WTC11 (cell line): Measurements from ENCODE around the gene CREBBP. TPM values are rescaled to one million over a fixed set of nuclear protein-coding genes. Genes with fewer than 3 reads are reported as not detected.

ENCODE experiments used
- ATAC-seq: fragments of 200-7000 bp; cut with Tn5 transposase; 2 replicates; pipeline ENCODE4 v1.10.0; 2021; ENCODE audit warnings: mild to moderate bottlenecking, moderate library complexity
- CTCF ChIA-PET: fragments of 300-600 bp; sonication (Branson Sonifier 250); formaldehyde crosslinking; loops from one replicate; lab custom pipeline; 2021; ENCODE audit warnings: antibody characterized with exemption; lab: Charles Lee
- POLR2A ChIA-PET: fragments of 350-600 bp; sonication (Branson Sonifier 250); formaldehyde crosslinking; loops from one replicate; lab custom pipeline; 2021; ENCODE audit warnings: antibody characterized with exemption; lab: Charles Lee
- DNase-seq: peaks from one replicate; pipeline ENCODE4 v3.0.0; 2021; ENCODE audit warnings: low spot score
- H3K27ac Mint-ChIP-seq: 2 replicates; pipeline ENCODE4 v1.8.0; 2021; ENCODE audit warnings: mixed read lengths
- H3K27me3 Mint-ChIP-seq: 2 replicates; pipeline ENCODE4 v1.8.0; 2021; ENCODE audit warnings: low read depth, mild to moderate bottlenecking, moderate library complexity, mixed read lengths
- H3K36me3 Mint-ChIP-seq: 2 replicates; pipeline ENCODE4 v1.8.0; 2021; ENCODE audit warnings: mixed read lengths
- H3K4me1 Mint-ChIP-seq: 2 replicates; pipeline ENCODE4 v1.8.0; 2022; ENCODE audit warnings: mixed read lengths
- H3K4me3 Mint-ChIP-seq: 2 replicates; pipeline ENCODE4 v1.8.0; 2021; ENCODE audit warnings: mild to moderate bottlenecking, moderate library complexity, mixed read lengths
- H3K9me3 Mint-ChIP-seq: 2 replicates; pipeline ENCODE4 v1.8.0; 2021; ENCODE audit warnings: mixed read lengths
- ATF1 ChIP-seq: sonication (generic); formaldehyde crosslinking; IDR thresholded peaks from 2 replicates; pipeline ENCODE4 v1.8.1; 2023; ENCODE audit warnings: mild to moderate bottlenecking, moderate library complexity, missing genetic modification reagents
- FOXJ3 ChIP-seq: sonication (generic); formaldehyde crosslinking; IDR thresholded peaks from 2 replicates; pipeline ENCODE4 v1.9.0; 2021; ENCODE audit warnings: missing genetic modification reagents, mild to moderate bottlenecking, borderline replicate concordance
- IRF2 ChIP-seq: sonication (generic); formaldehyde crosslinking; IDR thresholded peaks from 2 replicates; pipeline ENCODE4 v1.8.0; 2022; ENCODE audit warnings: low read depth, missing genetic modification reagents, borderline replicate concordance
- MXD4 ChIP-seq: fragments of 250-450 bp; sonication (Bioruptor Pico); IDR thresholded peaks from 2 replicates; pipeline ENCODE4 v1.8.0; 2021; ENCODE audit warnings: mild to moderate bottlenecking, moderate library complexity, borderline replicate concordance
- NFATC4 ChIP-seq: fragments of 250-450 bp; sonication (Bioruptor Pico); IDR thresholded peaks from 2 replicates; pipeline ENCODE4 v1.9.0; 2021; ENCODE audit warnings: mild to moderate bottlenecking
- TP53 ChIP-seq: sonication (generic); formaldehyde crosslinking; IDR thresholded peaks from 2 replicates; pipeline ENCODE4 v1.8.1; 2023; ENCODE audit warnings: mild to moderate bottlenecking, missing genetic modification reagents
- ZNF121 ChIP-seq: sonication (generic); formaldehyde crosslinking; IDR thresholded peaks from 2 replicates; pipeline ENCODE4 v1.8.0; 2023; ENCODE audit warnings: missing genetic modification reagents
- ZNF138 ChIP-seq: sonication (generic); formaldehyde crosslinking; conservative IDR thresholded peaks from 2 replicates; pipeline ENCODE4 v1.8.1; 2022; ENCODE audit warnings: mild to moderate bottlenecking, moderate library complexity, missing genetic modification reagents
- ZNF219 ChIP-seq: sonication (generic); formaldehyde crosslinking; IDR thresholded peaks from 2 replicates; pipeline ENCODE4 v1.8.0; 2023; ENCODE audit warnings: missing genetic modification reagents, mild to moderate bottlenecking, borderline replicate concordance
- total RNA-seq: library from RNA; stranded (reverse); gene quantifications from 3 replicates; pipeline ENCODE4 v1.2.3, GENCODE V29; 2021
- TF ChIP-seq, protein P1 (sequence below): sonication (generic); formaldehyde crosslinking; IDR thresholded peaks from 2 replicates; pipeline ENCODE4 v1.8.1; 2023; ENCODE audit warnings: mild to moderate bottlenecking, missing genetic modification reagents, borderline replicate concordance
- TF ChIP-seq, protein P2 (sequence below): fragments of 250-450 bp; sonication (Bioruptor Pico); conservative IDR thresholded peaks from 2 replicates; pipeline ENCODE4 v1.9.0; 2021; ENCODE audit warnings: mild to moderate bottlenecking
- TF ChIP-seq, protein P3 (sequence below): sonication (generic); formaldehyde crosslinking; IDR thresholded peaks from 2 replicates; pipeline ENCODE4 v1.8.0; 2023; ENCODE audit warnings: missing genetic modification reagents, mild to moderate bottlenecking, borderline replicate concordance
- TF ChIP-seq, protein P4 (sequence below): sonication (generic); formaldehyde crosslinking; IDR thresholded peaks from 2 replicates; pipeline ENCODE4 v1.8.0; 2022; ENCODE audit warnings: mild to moderate bottlenecking, missing genetic modification reagents
- TF ChIP-seq, protein P5 (sequence below): sonication (generic); formaldehyde crosslinking; IDR thresholded peaks from 2 replicates; pipeline ENCODE4 v1.8.0; 2022; ENCODE audit warnings: mild to moderate bottlenecking, missing genetic modification reagents

The CREBBP gene
- total RNA-seq, 1 experiment from 2014 or later: 49.6 TPM

DNA sequence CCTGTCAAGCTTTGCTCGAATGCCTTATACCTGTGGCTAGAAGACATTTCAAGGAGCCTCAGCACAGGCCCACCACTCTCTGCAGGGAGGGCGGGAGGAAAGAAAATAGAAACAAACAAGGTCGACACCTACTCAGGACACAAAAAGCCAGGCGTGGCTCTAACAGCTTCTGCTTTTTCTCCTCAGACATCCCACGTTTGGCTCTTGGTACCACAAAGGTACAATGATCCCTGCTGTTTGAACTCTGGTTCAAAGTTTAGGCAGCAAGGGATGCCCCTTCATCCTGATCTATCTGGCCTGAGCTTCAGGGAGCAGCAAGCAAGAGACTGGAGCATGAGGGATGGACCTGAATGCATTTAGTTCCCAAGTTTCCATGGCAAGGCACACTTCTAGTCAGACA is 57.1 kb downstream of the CREBBP start:
- CTCF ChIA-PET: interaction anchor here (1.1 to 1.7 kb wide), 2 partner anchors 115 to 133 kb away, joined by 3 to 5 read pairs; no protein-coding TSS in a partner anchor

More for the DNA sequence above, 57.1 kb downstream of the CREBBP start:
- peak overlapping the region; percentile 32; the same call in 1 of the 2 replicates for H3K27ac Mint-ChIP-seq
- TF ChIP-seq, protein P1, sequence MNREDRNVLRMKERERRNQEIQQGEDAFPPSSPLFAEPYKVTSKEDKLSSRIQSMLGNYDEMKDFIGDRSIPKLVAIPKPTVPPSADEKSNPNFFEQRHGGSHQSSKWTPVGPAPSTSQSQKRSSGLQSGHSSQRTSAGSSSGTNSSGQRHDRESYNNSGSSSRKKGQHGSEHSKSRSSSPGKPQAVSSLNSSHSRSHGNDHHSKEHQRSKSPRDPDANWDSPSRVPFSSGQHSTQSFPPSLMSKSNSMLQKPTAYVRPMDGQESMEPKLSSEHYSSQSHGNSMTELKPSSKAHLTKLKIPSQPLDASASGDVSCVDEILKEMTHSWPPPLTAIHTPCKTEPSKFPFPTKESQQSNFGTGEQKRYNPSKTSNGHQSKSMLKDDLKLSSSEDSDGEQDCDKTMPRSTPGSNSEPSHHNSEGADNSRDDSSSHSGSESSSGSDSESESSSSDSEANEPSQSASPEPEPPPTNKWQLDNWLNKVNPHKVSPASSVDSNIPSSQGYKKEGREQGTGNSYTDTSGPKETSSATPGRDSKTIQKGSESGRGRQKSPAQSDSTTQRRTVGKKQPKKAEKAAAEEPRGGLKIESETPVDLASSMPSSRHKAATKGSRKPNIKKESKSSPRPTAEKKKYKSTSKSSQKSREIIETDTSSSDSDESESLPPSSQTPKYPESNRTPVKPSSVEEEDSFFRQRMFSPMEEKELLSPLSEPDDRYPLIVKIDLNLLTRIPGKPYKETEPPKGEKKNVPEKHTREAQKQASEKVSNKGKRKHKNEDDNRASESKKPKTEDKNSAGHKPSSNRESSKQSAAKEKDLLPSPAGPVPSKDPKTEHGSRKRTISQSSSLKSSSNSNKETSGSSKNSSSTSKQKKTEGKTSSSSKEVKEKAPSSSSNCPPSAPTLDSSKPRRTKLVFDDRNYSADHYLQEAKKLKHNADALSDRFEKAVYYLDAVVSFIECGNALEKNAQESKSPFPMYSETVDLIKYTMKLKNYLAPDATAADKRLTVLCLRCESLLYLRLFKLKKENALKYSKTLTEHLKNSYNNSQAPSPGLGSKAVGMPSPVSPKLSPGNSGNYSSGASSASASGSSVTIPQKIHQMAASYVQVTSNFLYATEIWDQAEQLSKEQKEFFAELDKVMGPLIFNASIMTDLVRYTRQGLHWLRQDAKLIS: no peak
- TF ChIP-seq ZNF121 (CRISPR knock-in tag) (no peak), FOXJ3 (CRISPR knock-in tag) (no peak), IRF2 (no peak), MXD4 (no peak), ATF1 (no peak), TP53 (CRISPR knock-in tag) (no peak), ZNF219 (CRISPR knock-in tag) (no peak), NFATC4 (CRISPR knock-in tag) (no peak), ZNF138 (CRISPR knock-in tag) (no peak)
- TF ChIP-seq, protein P2, sequence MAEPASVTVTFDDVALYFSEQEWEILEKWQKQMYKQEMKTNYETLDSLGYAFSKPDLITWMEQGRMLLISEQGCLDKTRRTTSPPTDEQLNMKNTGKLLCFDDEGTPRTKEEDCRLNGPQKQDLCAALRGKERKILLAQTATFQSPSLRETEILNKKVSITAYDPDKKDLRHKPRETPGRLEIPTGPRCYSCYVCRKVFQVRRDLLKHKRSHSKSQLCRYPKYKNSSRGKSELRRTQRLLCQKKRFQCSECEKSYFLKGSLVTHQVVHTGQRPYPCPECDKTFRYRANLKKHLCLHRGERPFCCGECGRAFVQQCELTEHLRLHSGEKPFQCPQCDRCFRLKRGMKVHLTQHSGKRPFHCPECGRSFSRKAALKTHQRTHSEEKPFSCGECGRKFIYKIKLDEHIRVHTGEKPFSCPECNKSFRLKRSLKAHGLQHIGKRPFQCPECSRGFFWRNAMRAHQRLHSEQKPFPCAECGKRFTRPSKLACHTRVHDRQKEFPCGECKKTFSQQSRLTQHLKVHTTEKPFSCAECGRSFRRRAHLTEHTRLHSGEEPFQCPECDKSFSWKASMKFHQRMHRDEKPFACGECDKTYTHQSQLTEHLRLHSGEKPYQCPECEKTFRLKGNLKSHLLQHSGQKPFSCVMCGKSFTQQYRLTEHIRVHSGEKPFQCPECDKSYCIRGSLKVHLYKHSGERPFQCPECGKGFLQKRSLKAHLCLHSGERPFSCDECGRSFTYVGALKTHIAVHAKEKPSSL (CRISPR knock-in tag): no peak
- TF ChIP-seq, protein P3, sequence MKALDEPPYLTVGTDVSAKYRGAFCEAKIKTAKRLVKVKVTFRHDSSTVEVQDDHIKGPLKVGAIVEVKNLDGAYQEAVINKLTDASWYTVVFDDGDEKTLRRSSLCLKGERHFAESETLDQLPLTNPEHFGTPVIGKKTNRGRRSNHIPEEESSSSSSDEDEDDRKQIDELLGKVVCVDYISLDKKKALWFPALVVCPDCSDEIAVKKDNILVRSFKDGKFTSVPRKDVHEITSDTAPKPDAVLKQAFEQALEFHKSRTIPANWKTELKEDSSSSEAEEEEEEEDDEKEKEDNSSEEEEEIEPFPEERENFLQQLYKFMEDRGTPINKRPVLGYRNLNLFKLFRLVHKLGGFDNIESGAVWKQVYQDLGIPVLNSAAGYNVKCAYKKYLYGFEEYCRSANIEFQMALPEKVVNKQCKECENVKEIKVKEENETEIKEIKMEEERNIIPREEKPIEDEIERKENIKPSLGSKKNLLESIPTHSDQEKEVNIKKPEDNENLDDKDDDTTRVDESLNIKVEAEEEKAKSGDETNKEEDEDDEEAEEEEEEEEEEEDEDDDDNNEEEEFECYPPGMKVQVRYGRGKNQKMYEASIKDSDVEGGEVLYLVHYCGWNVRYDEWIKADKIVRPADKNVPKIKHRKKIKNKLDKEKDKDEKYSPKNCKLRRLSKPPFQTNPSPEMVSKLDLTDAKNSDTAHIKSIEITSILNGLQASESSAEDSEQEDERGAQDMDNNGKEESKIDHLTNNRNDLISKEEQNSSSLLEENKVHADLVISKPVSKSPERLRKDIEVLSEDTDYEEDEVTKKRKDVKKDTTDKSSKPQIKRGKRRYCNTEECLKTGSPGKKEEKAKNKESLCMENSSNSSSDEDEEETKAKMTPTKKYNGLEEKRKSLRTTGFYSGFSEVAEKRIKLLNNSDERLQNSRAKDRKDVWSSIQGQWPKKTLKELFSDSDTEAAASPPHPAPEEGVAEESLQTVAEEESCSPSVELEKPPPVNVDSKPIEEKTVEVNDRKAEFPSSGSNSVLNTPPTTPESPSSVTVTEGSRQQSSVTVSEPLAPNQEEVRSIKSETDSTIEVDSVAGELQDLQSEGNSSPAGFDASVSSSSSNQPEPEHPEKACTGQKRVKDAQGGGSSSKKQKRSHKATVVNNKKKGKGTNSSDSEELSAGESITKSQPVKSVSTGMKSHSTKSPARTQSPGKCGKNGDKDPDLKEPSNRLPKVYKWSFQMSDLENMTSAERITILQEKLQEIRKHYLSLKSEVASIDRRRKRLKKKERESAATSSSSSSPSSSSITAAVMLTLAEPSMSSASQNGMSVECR: no peak
- TF ChIP-seq, protein P4, sequence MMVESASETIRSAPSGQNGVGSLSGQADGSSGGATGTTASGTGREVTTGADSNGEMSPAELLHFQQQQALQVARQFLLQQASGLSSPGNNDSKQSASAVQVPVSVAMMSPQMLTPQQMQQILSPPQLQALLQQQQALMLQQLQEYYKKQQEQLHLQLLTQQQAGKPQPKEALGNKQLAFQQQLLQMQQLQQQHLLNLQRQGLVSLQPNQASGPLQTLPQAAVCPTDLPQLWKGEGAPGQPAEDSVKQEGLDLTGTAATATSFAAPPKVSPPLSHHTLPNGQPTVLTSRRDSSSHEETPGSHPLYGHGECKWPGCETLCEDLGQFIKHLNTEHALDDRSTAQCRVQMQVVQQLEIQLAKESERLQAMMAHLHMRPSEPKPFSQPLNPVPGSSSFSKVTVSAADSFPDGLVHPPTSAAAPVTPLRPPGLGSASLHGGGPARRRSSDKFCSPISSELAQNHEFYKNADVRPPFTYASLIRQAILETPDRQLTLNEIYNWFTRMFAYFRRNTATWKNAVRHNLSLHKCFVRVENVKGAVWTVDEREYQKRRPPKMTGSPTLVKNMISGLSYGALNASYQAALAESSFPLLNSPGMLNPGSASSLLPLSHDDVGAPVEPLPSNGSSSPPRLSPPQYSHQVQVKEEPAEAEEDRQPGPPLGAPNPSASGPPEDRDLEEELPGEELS (CRISPR knock-in tag): no peak
- TF ChIP-seq, protein P5, sequence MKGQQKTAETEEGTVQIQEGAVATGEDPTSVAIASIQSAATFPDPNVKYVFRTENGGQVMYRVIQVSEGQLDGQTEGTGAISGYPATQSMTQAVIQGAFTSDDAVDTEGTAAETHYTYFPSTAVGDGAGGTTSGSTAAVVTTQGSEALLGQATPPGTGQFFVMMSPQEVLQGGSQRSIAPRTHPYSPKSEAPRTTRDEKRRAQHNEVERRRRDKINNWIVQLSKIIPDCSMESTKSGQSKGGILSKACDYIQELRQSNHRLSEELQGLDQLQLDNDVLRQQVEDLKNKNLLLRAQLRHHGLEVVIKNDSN (CRISPR knock-in tag): no peak
- ATAC-seq (no peak), DNase-seq (no peak)
- H3K4me1 Mint-ChIP-seq: peaks cover 44% of the 10 kb centered on the region
- H3K36me3 Mint-ChIP-seq: no peaks in the 10 kb centered on the region
- H3K27me3 Mint-ChIP-seq: no peaks in the 10 kb centered on the region
- H3K9me3 Mint-ChIP-seq: no peaks in the 10 kb centered on the region
- no peak overlapping the region for H3K4me3 Mint-ChIP-seq
- POLR2A ChIA-PET: interaction anchor here (1.5 kb wide), 1 partner anchor 10 kb away, joined by 3 read pairs; no protein-coding TSS in a partner anchor
